ENCODE measurements around the gene NDUFA3.
A peak's percentile ranks its signal among the peaks of the same experiment; 100 is the strongest.

Gene NDUFA3

GRCh38 chr19:54128796-54129616 lies 26.4 kb downstream of the NDUFA3 start:
- H2BK15ac ChIP-seq (replicated peaks; ENCODE audit: low read depth), result no peak overlapping the region
- H2BK120ac ChIP-seq (ENCODE audit: low read depth, low read length), result no peak overlapping the region
- no peak overlapping the region for H2BK5ac ChIP-seq (ENCODE audit: low read length)
- H3K4me3 ChIP-seq (ENCODE audit: low read length), result no peak overlapping the region
- no peak for DNase-seq
- H3K36me3 ChIP-seq (ENCODE audit: control insufficient read depth, insufficient read depth, low read length), result peaks cover 12% of the 10 kb centered on the region
- H3K27me3 ChIP-seq (ENCODE audit: insufficient read depth, low read length, poor library complexity), result no peaks in the 10 kb centered on the region
- no peak overlapping the region for H4K8ac ChIP-seq (ENCODE audit: low read depth, low read length)
- H3K9ac ChIP-seq (ENCODE audit: low read length), result no peak overlapping the region
- H3K79me2 ChIP-seq (ENCODE audit: control insufficient read depth, insufficient read depth, low read length), result no peaks in the 10 kb centered on the region
- H3K79me1 ChIP-seq (ENCODE audit: low read length), result no peaks in the 10 kb centered on the region
- no CpG with 5 or more reads among the region's 41 CpGs for WGBS (ENCODE audit: extremely low coverage, insufficient coverage, low lambda C conversion rate)
- H3K4ac ChIP-seq (ENCODE audit: low read depth, low read length), result no peak overlapping the region
- H3K4me2 ChIP-seq (ENCODE audit: low read length), result no peak overlapping the region
- no peak overlapping the region for H4K5ac ChIP-seq (ENCODE audit: low read length)
- no peak overlapping the region for H3K56ac ChIP-seq (ENCODE audit: low read length)
- H3K23ac ChIP-seq (ENCODE audit: low read length), result no peak overlapping the region
- no peak overlapping the region for H3K27ac ChIP-seq (ENCODE audit: low read depth, low read length)
- H3K18ac ChIP-seq (ENCODE audit: low read length), result no peak overlapping the region
- no peaks in the 10 kb centered on the region for H3K4me1 ChIP-seq (ENCODE audit: control insufficient read depth, low read depth, low read length)
- H2AK5ac ChIP-seq (ENCODE audit: low read length), result no peak overlapping the region

DNA sequence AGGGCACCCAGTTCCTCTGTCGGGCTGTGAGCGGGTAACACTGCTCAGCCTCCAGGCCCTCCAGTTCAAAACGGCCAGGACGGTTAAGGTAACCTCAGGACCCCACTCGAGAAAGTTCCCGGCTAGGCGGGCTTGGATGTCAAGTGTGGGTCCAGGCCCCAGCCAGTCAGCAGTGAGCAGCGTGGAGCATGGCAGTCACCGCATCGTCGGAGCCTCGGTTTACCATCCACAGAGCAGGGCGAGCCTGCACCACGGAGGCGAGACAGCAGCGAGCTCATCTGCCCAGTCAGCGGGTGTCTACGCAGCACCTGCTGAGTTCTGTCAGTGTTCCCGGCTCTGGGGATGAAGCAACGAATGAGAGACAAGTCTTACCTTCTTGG lies 27.0 kb downstream of the NDUFA3 start:
- Histone ChIP-seq H3K18ac (ENCODE audit: low read length) (no peak overlapping the region), H3K23ac (ENCODE audit: low read length) (no peak overlapping the region), H2BK5ac (ENCODE audit: low read length) (no peak overlapping the region), H4K5ac (ENCODE audit: low read length) (no peak overlapping the region), H3K4me3 (ENCODE audit: low read length) (no peak overlapping the region), H3K56ac (ENCODE audit: low read length) (no peak overlapping the region), H3K79me1 (ENCODE audit: low read length) (no peaks in the 10 kb centered on the region), H2BK15ac (replicated peaks; ENCODE audit: low read depth) (no peak overlapping the region), H3K27ac (ENCODE audit: low read depth, low read length) (no peak overlapping the region), H4K8ac (ENCODE audit: low read depth, low read length) (no peak overlapping the region), H3K79me2 (ENCODE audit: control insufficient read depth, insufficient read depth, low read length) (no peaks in the 10 kb centered on the region), H3K9ac (ENCODE audit: low read length) (no peak overlapping the region), H2AK5ac (ENCODE audit: low read length) (no peak overlapping the region), H3K4me1 (ENCODE audit: control insufficient read depth, low read depth, low read length) (no peaks in the 10 kb centered on the region), H3K4ac (ENCODE audit: low read depth, low read length) (no peak overlapping the region), H3K4me2 (ENCODE audit: low read length) (no peak overlapping the region), H2BK120ac (ENCODE audit: low read depth, low read length) (no peak overlapping the region), H3K36me3 (ENCODE audit: control insufficient read depth, insufficient read depth, low read length) (peaks cover 12% of the 10 kb centered on the region), H3K27me3 (ENCODE audit: insufficient read depth, low read length, poor library complexity) (no peaks in the 10 kb centered on the region)
- no peak for DNase-seq
- WGBS (ENCODE audit: extremely low coverage, insufficient coverage, low lambda C conversion rate), result no CpG with 5 or more reads among the region's 20 CpGs

GRCh38 chr19:54133312-54133956 lies 30.8 kb downstream of the NDUFA3 start:
- Histone ChIP-seq H3K4me1 (ENCODE audit: control insufficient read depth, low read depth, low read length) (peaks cover 4% of the 10 kb centered on the region), H2BK120ac (ENCODE audit: low read depth, low read length) (no peak overlapping the region), H4K5ac (ENCODE audit: low read length) (no peak overlapping the region), H4K8ac (ENCODE audit: low read depth, low read length) (no peak overlapping the region), H3K79me2 (ENCODE audit: control insufficient read depth, insufficient read depth, low read length) (peaks cover 5% of the 10 kb centered on the region), H2BK15ac (replicated peaks; ENCODE audit: low read depth) (no peak overlapping the region), H3K23ac (ENCODE audit: low read length) (no peak overlapping the region), H3K79me1 (ENCODE audit: low read length) (no peaks in the 10 kb centered on the region), H3K27me3 (ENCODE audit: insufficient read depth, low read length, poor library complexity) (no peaks in the 10 kb centered on the region), H3K9ac (ENCODE audit: low read length) (no peak overlapping the region), H3K36me3 (ENCODE audit: control insufficient read depth, insufficient read depth, low read length) (peaks cover 8% of the 10 kb centered on the region), H3K4me3 (ENCODE audit: low read length) (no peak overlapping the region), H3K4ac (ENCODE audit: low read depth, low read length) (no peak overlapping the region), H2AK5ac (ENCODE audit: low read length) (no peak overlapping the region), H3K18ac (ENCODE audit: low read length) (no peak overlapping the region), H3K27ac (ENCODE audit: low read depth, low read length) (no peak overlapping the region), H2BK5ac (ENCODE audit: low read length) (no peak overlapping the region), H3K4me2 (ENCODE audit: low read length) (no peak overlapping the region), H3K56ac (ENCODE audit: low read length) (no peak overlapping the region)
- peak; percentile 92 for DNase-seq
- no CpG with 5 or more reads among the region's 10 CpGs for WGBS (ENCODE audit: extremely low coverage, insufficient coverage, low lambda C conversion rate)

DNA sequence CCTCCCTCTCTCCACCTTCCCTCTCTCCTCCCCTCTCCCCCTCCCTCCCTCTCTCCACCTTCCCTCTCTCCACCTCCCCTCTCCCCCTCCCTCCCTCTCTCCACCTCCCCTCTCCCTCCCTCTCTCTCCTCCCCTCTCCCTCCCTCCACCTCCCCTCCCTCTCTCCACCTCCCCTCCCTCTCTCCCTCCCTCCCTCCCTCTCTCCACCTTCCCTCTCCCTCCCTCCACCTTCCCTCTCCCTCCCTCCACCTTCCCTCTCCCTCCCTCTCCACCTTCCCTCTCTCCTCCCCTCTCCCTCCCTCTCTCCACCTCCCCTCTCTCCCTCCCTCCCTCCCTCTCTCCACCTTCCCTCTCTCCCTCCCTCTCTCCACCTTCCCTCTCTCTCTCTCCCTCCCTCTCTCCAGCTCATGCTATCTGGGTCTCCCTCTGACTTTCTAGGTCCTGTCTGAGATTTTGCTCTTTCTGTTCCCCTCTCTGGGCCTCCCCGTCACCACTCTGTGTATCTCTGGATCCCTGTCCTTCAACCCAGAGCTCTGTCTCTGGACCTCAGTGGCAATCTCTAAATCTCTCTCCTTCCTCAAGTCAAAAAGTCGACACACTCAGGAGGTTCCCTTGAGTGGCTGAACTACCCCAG lies 31.4 kb downstream of the NDUFA3 start:
- Histone ChIP-seq H3K9ac (ENCODE audit: low read length) (no peak overlapping the region), H3K4me3 (ENCODE audit: low read length) (no peak overlapping the region), H4K5ac (ENCODE audit: low read length) (no peak overlapping the region), H3K4me2 (ENCODE audit: low read length) (no peak overlapping the region), H3K36me3 (ENCODE audit: control insufficient read depth, insufficient read depth, low read length) (peaks cover 8% of the 10 kb centered on the region), H2BK15ac (replicated peaks; ENCODE audit: low read depth) (no peak overlapping the region), H3K4me1 (ENCODE audit: control insufficient read depth, low read depth, low read length) (peaks cover 7% of the 10 kb centered on the region), H3K27ac (ENCODE audit: low read depth, low read length) (no peak overlapping the region), H2BK5ac (ENCODE audit: low read length) (no peak overlapping the region), H3K23ac (ENCODE audit: low read length) (no peak overlapping the region), H2AK5ac (ENCODE audit: low read length) (no peak overlapping the region), H3K79me1 (ENCODE audit: low read length) (peaks cover 3% of the 10 kb centered on the region), H3K27me3 (ENCODE audit: insufficient read depth, low read length, poor library complexity) (no peaks in the 10 kb centered on the region), H3K4ac (ENCODE audit: low read depth, low read length) (no peak overlapping the region), H3K79me2 (ENCODE audit: control insufficient read depth, insufficient read depth, low read length) (peaks cover 12% of the 10 kb centered on the region), H3K56ac (ENCODE audit: low read length) (no peak overlapping the region), H2BK120ac (ENCODE audit: low read depth, low read length) (no peak overlapping the region), H3K18ac (ENCODE audit: low read length) (no peak overlapping the region), H4K8ac (ENCODE audit: low read depth, low read length) (no peak overlapping the region)
- peak; percentile 82 for DNase-seq
- no CpG with 5 or more reads among the region's 2 CpGs for WGBS (ENCODE audit: extremely low coverage, insufficient coverage, low lambda C conversion rate)

- H2BK120ac ChIP-seq (ENCODE audit: low read depth, low read length), result no peak overlapping the region
- H3K4me2 ChIP-seq (ENCODE audit: low read length), result peak overlapping the region; percentile 98
- H3K23ac ChIP-seq (ENCODE audit: low read length), result no peak overlapping the region
- H2BK15ac ChIP-seq (replicated peaks; ENCODE audit: low read depth), result no peak overlapping the region
- peak overlapping the region; percentile 89 for H3K56ac ChIP-seq (ENCODE audit: low read length)
- H3K27ac ChIP-seq (ENCODE audit: low read depth, low read length), result no peak overlapping the region
- peak overlapping the region; percentile 80 for H3K9ac ChIP-seq (ENCODE audit: low read length)
- peak overlapping the region; percentile 50 for H3K4me3 ChIP-seq (ENCODE audit: low read length)
- no peak overlapping the region for H4K8ac ChIP-seq (ENCODE audit: low read depth, low read length)
- H2BK5ac ChIP-seq (ENCODE audit: low read length), result peak overlapping the region; percentile 10
- H3K79me2 ChIP-seq (ENCODE audit: control insufficient read depth, insufficient read depth, low read length), result peaks cover 34% of the 10 kb centered on the region
- peaks cover 2% of the 10 kb centered on the region for H3K36me3 ChIP-seq (ENCODE audit: control insufficient read depth, insufficient read depth, low read length)
- no peak overlapping the region for H3K4ac ChIP-seq (ENCODE audit: low read depth, low read length)
- no peak overlapping the region for H3K18ac ChIP-seq (ENCODE audit: low read length)
- no peak overlapping the region for H2AK5ac ChIP-seq (ENCODE audit: low read length)
- WGBS (ENCODE audit: extremely low coverage, insufficient coverage, low lambda C conversion rate), result no CpG with 5 or more reads among the region's 30 CpGs
- peaks cover 21% of the 10 kb centered on the region for H3K79me1 ChIP-seq (ENCODE audit: low read length)
- no peaks in the 10 kb centered on the region for H3K27me3 ChIP-seq (ENCODE audit: insufficient read depth, low read length, poor library complexity)
- no peak overlapping the region for H4K5ac ChIP-seq (ENCODE audit: low read length)
- peaks cover 8% of the 10 kb centered on the region for H3K4me1 ChIP-seq (ENCODE audit: control insufficient read depth, low read depth, low read length)
- peak; percentile 54 for DNase-seq
Measured at GRCh38 chr19:54136086-54136863, 33.6 kb downstream of the NDUFA3 start.
